Measurements from ENCODE around the gene PRM3.

Gene PRM3

GRCh38 chr16:11271610-11272009 lies 1.8 kb downstream of the PRM3 start:
- TF ChIP-seq TEAD4 (IDR thresholded peaks at IDR 0.05) (no peak), USF1 (IDR thresholded peaks at IDR 0.05) (no peak), EGR1 (IDR thresholded peaks at IDR 0.05) (no peak), TAF1 (IDR thresholded peaks at IDR 0.05; ENCODE audit: low read depth) (no peak), CEBPB (IDR thresholded peaks at IDR 0.05) (no peak), FOXM1 (IDR thresholded peaks at IDR 0.05; ENCODE audit: borderline replicate concordance, low read depth) (no peak), RAD21 (IDR thresholded peaks at IDR 0.05; ENCODE audit: low read depth) (no peak)

GRCh38 chr16:11270602-11271162 lies 2.7 kb downstream of the PRM3 start:
- TF ChIP-seq EGR1 (IDR thresholded peaks at IDR 0.05), result no peak
- TF ChIP-seq TEAD4 (IDR thresholded peaks at IDR 0.05), result no peak
- TF ChIP-seq CEBPB (IDR thresholded peaks at IDR 0.05), result no peak
- no peak for TF ChIP-seq MAX (IDR thresholded peaks at IDR 0.05)
- TF ChIP-seq TAF1 (IDR thresholded peaks at IDR 0.05; ENCODE audit: low read depth), result no peak
- no peak for TF ChIP-seq EP300 (IDR thresholded peaks at IDR 0.05; ENCODE audit: borderline replicate concordance)
- no peak for TF ChIP-seq FOXM1 (IDR thresholded peaks at IDR 0.05; ENCODE audit: borderline replicate concordance, low read depth)
- TF ChIP-seq CREB1 (IDR thresholded peaks at IDR 0.05; ENCODE audit: low read depth), result no peak
- TF ChIP-seq YY1 (IDR thresholded peaks at IDR 0.05; ENCODE audit: low read depth), result no peak
- TF ChIP-seq RAD21 (IDR thresholded peaks at IDR 0.05; ENCODE audit: low read depth), result no peak
- TF ChIP-seq NFIC (IDR thresholded peaks at IDR 0.05), result no peak
- TF ChIP-seq USF1 (IDR thresholded peaks at IDR 0.05), result no peak

- no peak for TF ChIP-seq YY1 (IDR thresholded peaks at IDR 0.05; ENCODE audit: low read depth)
- no peak for TF ChIP-seq REST (IDR thresholded peaks at IDR 0.05; ENCODE audit: low read depth)
- TF ChIP-seq RAD21 (IDR thresholded peaks at IDR 0.05; ENCODE audit: low read depth), result no peak
- no peak for TF ChIP-seq MAX (IDR thresholded peaks at IDR 0.05)
- no peak for TF ChIP-seq TAF1 (IDR thresholded peaks at IDR 0.05; ENCODE audit: low read depth)
- TF ChIP-seq EP300 (IDR thresholded peaks at IDR 0.05; ENCODE audit: borderline replicate concordance), result no peak
- no peak for TF ChIP-seq TCF12 (IDR thresholded peaks at IDR 0.05; ENCODE audit: low read depth)
- TF ChIP-seq ZBTB7A (IDR thresholded peaks at IDR 0.05; ENCODE audit: low read depth), result no peak
- TF ChIP-seq USF1 (IDR thresholded peaks at IDR 0.05), result no peak
- no peak for TF ChIP-seq EGR1 (IDR thresholded peaks at IDR 0.05)
These were observed 4.5 kb downstream of the PRM3 start, which contains the start of gene TNP2 for GRCh38 chr16:11268921-11269375. TNP2 (minus strand) TSS chr16:11269325; CDS start chr16:11269262, 63 bp downstream.

- TF ChIP-seq MAX (IDR thresholded peaks at IDR 0.05) (no peak), NFIC (IDR thresholded peaks at IDR 0.05) (no peak), RAD21 (IDR thresholded peaks at IDR 0.05; ENCODE audit: low read depth) (no peak), CEBPB (IDR thresholded peaks at IDR 0.05) (no peak), CREB1 (IDR thresholded peaks at IDR 0.05; ENCODE audit: low read depth) (no peak), TCF12 (IDR thresholded peaks at IDR 0.05; ENCODE audit: low read depth) (no peak), EP300 (IDR thresholded peaks at IDR 0.05; ENCODE audit: borderline replicate concordance) (no peak), ZBTB7A (IDR thresholded peaks at IDR 0.05; ENCODE audit: low read depth) (no peak), TAF1 (IDR thresholded peaks at IDR 0.05; ENCODE audit: low read depth) (no peak), USF1 (IDR thresholded peaks at IDR 0.05) (no peak), REST (IDR thresholded peaks at IDR 0.05; ENCODE audit: low read depth) (no peak), YY1 (IDR thresholded peaks at IDR 0.05; ENCODE audit: low read depth) (no peak)
These were observed 8.3 kb downstream of the PRM3 start for GRCh38 chr16:11265124-11265523.

Data from Ishikawa (cell line).